Thymus (tissue), 11 donors: Measurements from ENCODE around the gene MYOC. TPM values are rescaled to one million over a fixed set of nuclear protein-coding genes. Genes with fewer than 3 reads are reported as not detected.
"Not testable (repeated sequence)": the region's sequence is repeated elsewhere in the genome, so short reads cannot be mapped to it uniquely, and the experiment has no call there.

Experiments used
- DNase-seq, 9 donors: peaks; one replicate each; pipeline ENCODE4 v3.0.0-alpha.2; 2013; ENCODE audit warnings: low spot score in 9 of 9, low read depth in 6 of 9, missing footprints in 1 of 9
- H3K27ac ChIP-seq, 2 donors: one replicate each; pipeline ENCODE4 v1.5.1; 2013; ENCODE audit warnings: control low read depth in 1 of 2, low read depth in 1 of 2, low read length in 1 of 2, mild to moderate bottlenecking in 1 of 2, moderate library complexity in 1 of 2
- H3K27me3 ChIP-seq, 2 donors: one replicate each; pipeline ENCODE4 v1.5.1; 2013; ENCODE audit warnings: low read length in 1 of 2; ENCODE audit not compliant: control insufficient read depth in 2 of 2, insufficient read depth in 1 of 2
- H3K36me3 ChIP-seq, 2 donors: one replicate each; pipeline ENCODE4 v1.5.1; 2013; ENCODE audit warnings: low read length in 1 of 2, mild to moderate bottlenecking in 1 of 2, moderate library complexity in 1 of 2; ENCODE audit not compliant: control insufficient read depth in 2 of 2, insufficient read depth in 2 of 2
- H3K4me1 ChIP-seq, 2 donors: one replicate each; pipeline ENCODE4 v1.5.1; 2013; ENCODE audit warnings: low read length in 2 of 2; ENCODE audit not compliant: control insufficient read depth in 2 of 2, insufficient read depth in 2 of 2
- H3K4me3 ChIP-seq, 2 donors: one replicate each; pipeline ENCODE4 v1.5.1; 2013; ENCODE audit warnings: low read length in 2 of 2, control low read depth in 1 of 2, mild to moderate bottlenecking in 1 of 2
- H3K9me3 ChIP-seq, 2 donors: one replicate each; pipeline ENCODE4 v1.5.1; 2013; ENCODE audit warnings: low read length in 1 of 2, mild to moderate bottlenecking in 1 of 2; ENCODE audit not compliant: control insufficient read depth in 2 of 2, insufficient read depth in 1 of 2
- WGBS: extraction: QIAGEN DNeasy Blood & Tissue Kit; methylation state at CpG from one replicate; pipeline ENCODE4 v1.1.7; 2013; 5-methylcytosine and 5-hydroxymethylcytosine counted together
- polyA plus RNA-seq: library from polyadenylated mRNA; stranded (reverse); fragments of 200-250 nt; gene quantifications from one replicate; pipeline ENCODE4 v1.2.3, GENCODE V29; 2013
- total RNA-seq: library from RNA; stranded (reverse); fragments of 120-200 nt; gene quantifications from one replicate; pipeline ENCODE4 v1.2.4, GENCODE V29; 2013
- donor health status: healthy.

MYOC gene
- total and polyA plus RNA-seq, 2 donors, result 0.28 to 1.5 TPM

- H3K4me3 ChIP-seq, result no peak within 1 kb of the TSS
- H3K36me3 ChIP-seq, result no peaks in the 10 kb centered on the region
- no peak within 1 kb of the TSS for H3K27ac ChIP-seq
- H3K27me3 ChIP-seq, result no peaks in the 10 kb centered on the region
- no peaks in the 10 kb centered on the region for H3K9me3 ChIP-seq
- no peaks in the 10 kb centered on the region for H3K4me1 ChIP-seq
- WGBS, result 92% methylated on average over 7 of the region's 7 CpGs
- DNase-seq, result no peak
Observed at GRCh38 chr1:171622152-171622462, 30.4 kb downstream of the MYOC start, which contains the start of gene MYOCOS. TSS of gene MYOCOS (plus strand) at chr1:171622243. CDS start at chr1:171623884, 1,641 bp downstream.

GRCh38 chr1:171616586-171616985 is 35.9 kb downstream of the MYOC start:
- WGBS, result 95% methylated on average over 2 of the region's 2 CpGs
- Histone ChIP-seq H3K4me1 (no peaks in the 10 kb centered on the region), H3K27me3 (no peaks in the 10 kb centered on the region), H3K27ac (no peak overlapping the region), H3K4me3 (no peak overlapping the region), H3K36me3 (no peaks in the 10 kb centered on the region), H3K9me3 (no peaks in the 10 kb centered on the region)
- no peak for DNase-seq

GRCh38 chr1:171615122-171615906 is 37.2 kb downstream of the MYOC start:
- H3K27ac ChIP-seq, H3K4me3 ChIP-seq, DNase-seq, H3K9me3 ChIP-seq, H3K36me3 ChIP-seq, H3K4me1 ChIP-seq, H3K27me3 ChIP-seq: not testable (repeated sequence)
- WGBS, result 94% methylated on average over 14 of the region's 14 CpGs

GRCh38 chr1:171613282-171613681 is 39.2 kb downstream of the MYOC start:
- DNase-seq, result no peak
- no peak overlapping the region for H3K4me3 ChIP-seq
- no peaks in the 10 kb centered on the region for H3K9me3 ChIP-seq
- no peaks in the 10 kb centered on the region for H3K4me1 ChIP-seq
- no peaks in the 10 kb centered on the region for H3K27me3 ChIP-seq
- WGBS, result 92% methylated on average over 1 of the region's 1 CpG
- no peaks in the 10 kb centered on the region for H3K36me3 ChIP-seq
- no peak overlapping the region for H3K27ac ChIP-seq

GRCh38 chr1:171611306-171611705 is 41.2 kb downstream of the MYOC start:
- no peaks in the 10 kb centered on the region for H3K36me3 ChIP-seq
- 98% methylated on average over 2 of the region's 2 CpGs for WGBS
- no peak overlapping the region for H3K27ac ChIP-seq
- no peaks in the 10 kb centered on the region for H3K4me1 ChIP-seq
- H3K27me3 ChIP-seq, result no peaks in the 10 kb centered on the region
- DNase-seq, result no peak
- no peaks in the 10 kb centered on the region for H3K9me3 ChIP-seq
- H3K4me3 ChIP-seq, result no peak overlapping the region

GRCh38 chr1:171610385-171610784 is 42.1 kb downstream of the MYOC start:
- Histone ChIP-seq H3K4me3 (no peak overlapping the region), H3K4me1 (no peaks in the 10 kb centered on the region), H3K36me3 (no peaks in the 10 kb centered on the region), H3K27me3 (no peaks in the 10 kb centered on the region), H3K9me3 (no peaks in the 10 kb centered on the region), H3K27ac (no peak overlapping the region)
- 95% methylated on average over 2 of the region's 2 CpGs for WGBS
- no peak for DNase-seq

GRCh38 chr1:171606402-171606941 is 46.0 kb downstream of the MYOC start:
- H3K27ac ChIP-seq, result no peak overlapping the region
- 95% methylated on average over 10 of the region's 10 CpGs for WGBS
- DNase-seq, result no peak
- no peaks in the 10 kb centered on the region for H3K27me3 ChIP-seq
- no peak overlapping the region for H3K4me3 ChIP-seq
- H3K36me3 ChIP-seq, result no peaks in the 10 kb centered on the region
- H3K4me1 ChIP-seq, result no peaks in the 10 kb centered on the region
- no peaks in the 10 kb centered on the region for H3K9me3 ChIP-seq

- not testable (repeated sequence) for H3K4me1 ChIP-seq, H3K9me3 ChIP-seq, DNase-seq, H3K27me3 ChIP-seq, H3K36me3 ChIP-seq, H3K27ac ChIP-seq, H3K4me3 ChIP-seq
- WGBS, result 97% methylated on average over 6 of the region's 6 CpGs
Observed at GRCh38 chr1:171603042-171603441, 49.4 kb downstream of the MYOC start.

GRCh38 chr1:171600862-171601261 is 51.6 kb downstream of the MYOC start:
- Histone ChIP-seq H3K27ac (no peak overlapping the region), H3K9me3 (no peaks in the 10 kb centered on the region), H3K4me1 (no peaks in the 10 kb centered on the region), H3K4me3 (no peak overlapping the region), H3K36me3 (no peaks in the 10 kb centered on the region), H3K27me3 (no peaks in the 10 kb centered on the region)
- DNase-seq, result no peak
- WGBS, result 98% methylated on average over 13 of the region's 13 CpGs
